Esophagus squamous epithelium (tissue), 5 donors: ENCODE measurements around the gene GPRIN3. TPM values are rescaled to one million over a fixed set of nuclear protein-coding genes. Genes with fewer than 3 reads are reported as not detected.
"Not testable (repeated sequence)": the region's sequence is repeated elsewhere in the genome, so short reads cannot be mapped to it uniquely, and the experiment has no call there.

ENCODE experiments used
- DNase-seq: peaks from one replicate; lab custom pipeline; 2025; lab: John Stamatoyannopoulos, UW
- H3K27ac ChIP-seq, 4 donors: fragments of 200-600 bp; sonication (generic); one replicate each; pipeline ENCODE4 v1.5.1; 2016 to 2019; ENCODE audit warnings: mild to moderate bottlenecking in 1 of 4
- H3K27me3 ChIP-seq, 4 donors: fragments of 200-600 bp; sonication (generic); 1 replicate in 3 of 4; 2 replicates in 1 of 4; pipeline versions ENCODE4 v1.5.1 to v1.6.0; 2017 to 2021; ENCODE audit warnings: antibody characterized with exemption in 1 of 4
- H3K36me3 ChIP-seq, 3 donors: fragments of 200-600 bp; sonication (generic); one replicate each; pipeline ENCODE4 v1.5.1; 2016 to 2019
- H3K4me1 ChIP-seq, 3 donors: fragments of 200-600 bp; sonication (generic); one replicate each; pipeline ENCODE4 v1.5.1; 2017 to 2019
- H3K4me3 ChIP-seq, 4 donors: fragments of 200-600 bp; sonication (generic); 1 replicate in 3 of 4; 2 replicates in 1 of 4; pipeline ENCODE4 v1.5.1; 2016 to 2019; ENCODE audit warnings: mild to moderate bottlenecking in 2 of 4, moderate library complexity in 1 of 4
- H3K9me3 ChIP-seq, 3 donors: fragments of 200-600 bp; sonication (generic); one replicate each; pipeline ENCODE4 v1.5.1; 2016 to 2019
- POLR2A ChIP-seq, 4 donors: fragments of 450-650 bp; IDR thresholded peaks; one replicate each; pipeline ENCODE4 v1.6.1; 2017; ENCODE audit warnings: antibody characterized with exemption in 4 of 4, mild to moderate bottlenecking in 4 of 4, moderate library complexity in 3 of 4
- WGBS, 2 donors: methylation state at CpG; one replicate each; pipeline ENCODE4 v1.1.5; 2018; 5-methylcytosine and 5-hydroxymethylcytosine counted together
- intact Hi-C: fragments of 100-400 bp; cut with DNase I; formaldehyde crosslinking; loops from one replicate; pipeline ENCODE4 v1.15.0; 2022
- total RNA-seq, 4 donors: library from RNA; depleted of rRNA; stranded (reverse); fragments of >200 nt; gene quantifications; one replicate each; pipeline ENCODE4 v1.1.0, GENCODE V29; 2016
- TF ChIP-seq, protein P1 (sequence below), 6 experiments: fragments of 450-650 bp in 4 of 6; fragments of 200-600 bp in 2 of 6; sonication (generic) in 2 of 6; IDR thresholded peaks; one replicate each; pipeline ENCODE4 v1.5.1; 2016 to 2019; ENCODE audit warnings: antibody characterized with exemption in 6 of 6, mild to moderate bottlenecking in 4 of 6, moderate library complexity in 4 of 6
- donor health status: DM: yes; HTN: yes; CAD: no.

Gene GPRIN3
- total RNA-seq, 4 donors from 2014 or later = 0.83 to 4.2 (median 1.9) TPM

DNA sequence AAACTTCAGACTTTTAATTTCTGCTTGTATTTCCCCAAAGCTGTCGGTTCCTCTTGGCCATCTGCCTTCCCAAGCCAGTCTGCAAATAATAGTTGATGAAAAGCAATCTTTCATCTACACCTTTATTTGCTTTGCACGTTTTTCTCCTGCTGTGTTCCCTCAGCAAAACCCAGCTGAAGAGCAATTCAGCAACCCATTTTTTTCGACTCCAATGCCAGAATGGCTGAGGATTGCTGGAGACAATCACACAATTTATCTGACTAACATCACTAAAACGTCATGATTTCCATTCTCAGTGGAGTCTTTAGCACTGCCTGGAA lies 94.3 kb downstream of the GPRIN3 start:
- Histone ChIP-seq H3K36me3 (no peaks in the 10 kb centered on the region), H3K4me1 (no peaks in the 10 kb centered on the region), H3K27me3 (no peaks in the 10 kb centered on the region), H3K27ac (no peak overlapping the region), H3K9me3 (no peaks in the 10 kb centered on the region), H3K4me3 (no peak overlapping the region)
- DNase-seq = no peak
- intact Hi-C loops = no loop called here
- 30 to 42% methylated on average over 4 of the region's 4 CpGs for WGBS, 2 donors
- TF ChIP-seq, protein P1, sequence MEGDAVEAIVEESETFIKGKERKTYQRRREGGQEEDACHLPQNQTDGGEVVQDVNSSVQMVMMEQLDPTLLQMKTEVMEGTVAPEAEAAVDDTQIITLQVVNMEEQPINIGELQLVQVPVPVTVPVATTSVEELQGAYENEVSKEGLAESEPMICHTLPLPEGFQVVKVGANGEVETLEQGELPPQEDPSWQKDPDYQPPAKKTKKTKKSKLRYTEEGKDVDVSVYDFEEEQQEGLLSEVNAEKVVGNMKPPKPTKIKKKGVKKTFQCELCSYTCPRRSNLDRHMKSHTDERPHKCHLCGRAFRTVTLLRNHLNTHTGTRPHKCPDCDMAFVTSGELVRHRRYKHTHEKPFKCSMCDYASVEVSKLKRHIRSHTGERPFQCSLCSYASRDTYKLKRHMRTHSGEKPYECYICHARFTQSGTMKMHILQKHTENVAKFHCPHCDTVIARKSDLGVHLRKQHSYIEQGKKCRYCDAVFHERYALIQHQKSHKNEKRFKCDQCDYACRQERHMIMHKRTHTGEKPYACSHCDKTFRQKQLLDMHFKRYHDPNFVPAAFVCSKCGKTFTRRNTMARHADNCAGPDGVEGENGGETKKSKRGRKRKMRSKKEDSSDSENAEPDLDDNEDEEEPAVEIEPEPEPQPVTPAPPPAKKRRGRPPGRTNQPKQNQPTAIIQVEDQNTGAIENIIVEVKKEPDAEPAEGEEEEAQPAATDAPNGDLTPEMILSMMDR (IDR thresholded peaks at IDR 0.05) = no peak
- no peak for TF ChIP-seq POLR2A (IDR thresholded peaks at IDR 0.05)

DNA sequence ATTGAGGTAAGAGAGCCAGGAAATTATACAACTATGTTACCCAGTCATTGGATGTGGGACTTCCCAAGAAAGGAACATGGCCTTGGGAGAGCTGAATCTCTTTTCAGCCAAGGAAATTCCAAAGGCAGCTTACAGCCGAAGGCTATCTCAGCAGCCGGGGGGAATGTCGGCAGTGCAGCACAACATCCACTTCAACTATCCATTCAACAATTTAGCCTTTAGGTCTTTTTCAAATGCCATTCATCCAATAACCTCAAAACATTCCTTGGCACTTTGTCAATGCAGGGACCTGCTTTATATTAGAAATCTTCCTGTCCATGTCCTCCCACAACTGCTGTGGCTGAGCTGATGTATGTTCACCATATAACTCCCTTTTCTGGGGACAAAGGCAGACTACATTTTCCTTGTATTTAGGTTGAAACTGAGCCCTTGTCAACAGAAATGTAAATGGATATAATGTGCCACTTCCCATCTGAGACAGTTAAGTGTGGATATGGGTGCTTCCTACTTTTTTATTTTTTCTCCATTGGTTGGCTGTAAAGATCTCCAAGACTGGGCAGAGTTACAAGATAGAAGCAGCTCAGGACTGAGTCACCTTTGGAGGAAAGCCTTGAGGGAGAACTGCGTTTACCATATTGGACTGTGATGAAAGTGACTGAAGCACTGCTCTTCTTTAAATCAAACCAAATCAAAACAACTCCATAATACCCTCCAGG lies 94.8 kb downstream of the GPRIN3 start:
- Histone ChIP-seq H3K27ac (no peak overlapping the region), H3K36me3 (no peaks in the 10 kb centered on the region), H3K27me3 (no peaks in the 10 kb centered on the region), H3K9me3 (no peaks in the 10 kb centered on the region), H3K4me1 (no peaks in the 10 kb centered on the region), H3K4me3 (no peak overlapping the region)
- intact Hi-C loops = no loop called here
- TF ChIP-seq, protein P1 (IDR thresholded peaks at IDR 0.05) = no peak
- no peak for TF ChIP-seq POLR2A (IDR thresholded peaks at IDR 0.05)
- 39 to 58% methylated on average over 4 of the region's 4 CpGs for WGBS, 2 donors
- DNase-seq = no peak

DNA sequence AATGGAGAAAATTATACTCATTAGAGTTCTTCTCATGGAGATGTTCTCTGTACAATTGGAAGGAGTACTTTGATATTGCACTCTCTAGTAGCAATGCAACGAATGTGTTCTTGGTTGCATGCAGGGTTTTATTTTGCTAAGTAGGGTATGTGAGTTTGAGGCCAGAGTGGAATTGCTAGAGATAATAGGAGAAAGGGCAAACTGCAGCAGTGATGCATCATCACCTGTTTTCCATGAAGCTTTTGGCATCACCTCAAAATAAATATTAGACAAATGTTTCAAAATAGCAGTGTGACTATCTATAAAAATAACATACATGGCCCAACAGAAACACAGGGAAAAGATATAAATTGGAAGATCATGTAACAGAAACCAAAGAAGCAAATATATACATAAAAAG lies 103.0 kb downstream of the GPRIN3 start:
- TF ChIP-seq POLR2A (IDR thresholded peaks at IDR 0.05) = no peak
- TF ChIP-seq, protein P1 (IDR thresholded peaks at IDR 0.05) = no peak
- no peaks in the 10 kb centered on the region for H3K4me1 ChIP-seq
- no peak for DNase-seq
- H3K36me3 ChIP-seq = no peaks in the 10 kb centered on the region
- H3K27ac ChIP-seq = no peak overlapping the region
- H3K4me3 ChIP-seq = no peak overlapping the region
- no peaks in the 10 kb centered on the region for H3K9me3 ChIP-seq
- no peaks in the 10 kb centered on the region for H3K27me3 ChIP-seq
- intact Hi-C loops = no loop called here
- 35 to 50% methylated on average over 1 of the region's 1 CpG for WGBS, 2 donors

DNA sequence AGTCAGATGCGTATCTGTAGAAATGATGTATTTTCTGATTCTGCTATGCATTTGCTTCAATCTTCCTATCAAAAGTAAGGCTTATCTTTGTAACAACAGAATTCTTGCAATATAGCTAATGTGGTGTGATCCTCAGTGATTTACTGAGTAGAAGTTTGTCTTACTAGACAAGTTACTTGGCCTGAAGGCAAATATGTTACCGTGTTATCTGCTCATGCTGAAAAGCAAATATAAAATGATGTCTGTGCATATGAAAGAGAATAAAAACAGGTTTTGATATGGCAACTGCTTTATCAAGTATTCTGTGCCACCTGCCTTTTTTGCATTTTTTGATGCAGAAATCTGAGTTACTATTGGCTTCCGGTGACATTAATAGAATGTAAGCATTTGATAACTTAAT lies 103.7 kb downstream of the GPRIN3 start:
- intact Hi-C loops = no loop called here
- TF ChIP-seq, protein P1 (IDR thresholded peaks at IDR 0.05) = no peak
- TF ChIP-seq POLR2A (IDR thresholded peaks at IDR 0.05) = no peak
- no peak for DNase-seq
- no peak overlapping the region for H3K4me3 ChIP-seq
- no peak overlapping the region for H3K27ac ChIP-seq
- no peaks in the 10 kb centered on the region for H3K27me3 ChIP-seq
- WGBS, 2 donors = 54 to 71% methylated on average over 3 of the region's 3 CpGs
- H3K36me3 ChIP-seq = no peaks in the 10 kb centered on the region
- no peaks in the 10 kb centered on the region for H3K4me1 ChIP-seq
- H3K9me3 ChIP-seq = no peaks in the 10 kb centered on the region

DNA sequence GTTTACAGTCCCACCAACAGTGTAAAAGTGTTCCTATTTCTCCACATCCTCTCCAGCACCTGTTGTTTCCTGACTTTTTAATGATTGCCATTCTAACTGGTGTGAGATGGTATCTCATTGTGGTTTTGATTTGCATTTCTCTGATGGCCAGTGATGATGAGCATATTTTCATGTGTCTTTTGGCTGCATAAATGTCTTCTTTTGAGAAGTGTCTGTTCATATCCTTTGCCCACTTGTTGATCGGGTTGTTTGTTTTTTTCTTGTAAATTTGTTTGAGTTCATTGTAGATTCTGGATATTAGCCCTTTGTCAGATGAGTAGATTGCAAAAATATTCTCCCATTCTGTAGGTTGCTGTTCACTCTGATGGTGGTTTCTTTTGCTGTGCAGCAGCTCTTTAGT lies 108.2 kb downstream of the GPRIN3 start:
- H3K4me1 ChIP-seq, H3K4me3 ChIP-seq, H3K36me3 ChIP-seq, intact Hi-C loops, H3K27ac ChIP-seq, H3K27me3 ChIP-seq, H3K9me3 ChIP-seq, DNase-seq: not testable (repeated sequence)
- 83% methylated on average over 1 of the region's 1 CpG; no CpG with 5 or more reads in 1 of the 2 donors for WGBS, 2 donors

DNA sequence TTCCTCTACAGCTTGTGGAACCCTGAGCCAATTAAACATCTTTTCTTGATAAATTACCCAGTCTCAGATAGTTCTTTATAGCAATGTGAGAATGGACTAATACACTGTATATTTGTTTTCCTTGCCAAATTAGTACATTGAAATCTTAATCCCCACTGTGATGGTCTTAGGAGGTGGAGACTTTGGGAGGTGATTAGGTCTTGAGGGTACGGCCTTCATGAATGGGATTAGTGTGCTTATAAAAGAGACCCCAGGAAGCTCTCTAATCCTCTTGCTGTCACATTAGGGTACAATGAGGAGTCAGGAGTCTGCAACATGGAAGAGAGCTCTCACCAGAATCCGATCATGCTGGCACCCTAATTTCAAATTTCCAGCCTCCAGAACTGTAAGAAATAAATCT lies 109.7 kb downstream of the GPRIN3 start:
- H3K36me3 ChIP-seq = no peaks in the 10 kb centered on the region
- no peaks in the 10 kb centered on the region for H3K27me3 ChIP-seq
- no peaks in the 10 kb centered on the region for H3K9me3 ChIP-seq
- intact Hi-C loops = no loop called here
- no peak for DNase-seq
- WGBS, 2 donors = 87 to 94% methylated on average over 2 of the region's 2 CpGs
- no peaks in the 10 kb centered on the region for H3K4me1 ChIP-seq
- TF ChIP-seq, protein P1 (IDR thresholded peaks at IDR 0.05) = no peak
- no peak for TF ChIP-seq POLR2A (IDR thresholded peaks at IDR 0.05)
- no peak overlapping the region for H3K27ac ChIP-seq
- H3K4me3 ChIP-seq = no peak overlapping the region
